HG02973 (cell line): ENCODE data around the gene CSF2.

Source experiments
- ATAC-seq: cut with Tn5 transposase; IDR thresholded peaks from one replicate; pipeline ENCODE4 v1.9.1; 2021; ENCODE audit warnings: moderate library complexity; ENCODE audit not compliant: unreplicated experiment

Gene CSF2

GRCh38 chr5:132073231-132074013 is at the start of gene CSF2:
Gene CSF2, plus strand, starts transcription at chr5:132073789. Its CDS starts 35 bp downstream, at chr5:132073824.
- no peak for ATAC-seq

DNA sequence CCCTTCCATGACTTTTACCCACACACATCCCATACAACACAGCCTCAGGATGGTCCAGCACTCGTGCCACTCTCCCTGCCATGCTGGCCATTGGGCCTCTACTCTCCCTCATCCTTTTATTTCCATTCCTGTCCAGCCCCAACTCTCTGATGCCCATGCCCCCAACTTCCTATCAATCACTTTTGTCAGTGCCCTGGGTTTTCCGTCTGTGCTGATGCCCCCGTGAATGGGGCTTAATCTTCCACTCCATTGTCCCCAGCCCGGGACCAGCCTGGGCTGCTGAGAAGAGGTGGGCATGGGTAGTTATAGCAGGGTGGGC is 49.5 kb upstream of the CSF2 start:
- ATAC-seq: no peak

DNA sequence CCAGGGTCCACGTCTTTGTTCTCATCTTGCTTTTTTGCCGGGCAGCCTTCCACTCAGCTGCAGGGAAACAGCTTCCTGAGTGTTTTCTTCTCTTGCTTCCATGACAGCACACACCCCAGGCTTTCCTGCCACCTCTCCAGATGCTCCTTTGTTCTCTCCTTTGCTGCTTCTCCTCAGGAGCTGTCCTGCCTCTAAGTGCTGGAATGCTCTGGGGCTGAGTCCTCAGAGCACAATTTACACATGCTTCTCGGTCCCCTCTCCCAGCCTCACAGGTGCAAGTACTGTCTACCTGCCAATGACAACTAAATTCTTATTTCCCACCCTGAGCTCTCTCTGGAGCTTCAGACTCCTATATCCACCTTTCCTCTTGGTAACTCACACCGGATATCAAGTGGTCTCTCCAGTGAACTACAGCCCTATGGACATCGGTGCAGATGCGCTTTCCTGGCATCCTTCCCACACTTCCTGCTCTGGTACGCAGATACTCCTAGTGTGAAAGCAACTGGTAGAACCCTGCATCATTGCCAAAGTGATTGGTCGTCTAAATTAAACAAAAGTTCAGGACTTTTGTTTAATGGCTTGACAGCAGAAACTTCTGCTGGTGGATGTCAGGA is 48.7 kb upstream of the CSF2 start:
- no peak for ATAC-seq

DNA sequence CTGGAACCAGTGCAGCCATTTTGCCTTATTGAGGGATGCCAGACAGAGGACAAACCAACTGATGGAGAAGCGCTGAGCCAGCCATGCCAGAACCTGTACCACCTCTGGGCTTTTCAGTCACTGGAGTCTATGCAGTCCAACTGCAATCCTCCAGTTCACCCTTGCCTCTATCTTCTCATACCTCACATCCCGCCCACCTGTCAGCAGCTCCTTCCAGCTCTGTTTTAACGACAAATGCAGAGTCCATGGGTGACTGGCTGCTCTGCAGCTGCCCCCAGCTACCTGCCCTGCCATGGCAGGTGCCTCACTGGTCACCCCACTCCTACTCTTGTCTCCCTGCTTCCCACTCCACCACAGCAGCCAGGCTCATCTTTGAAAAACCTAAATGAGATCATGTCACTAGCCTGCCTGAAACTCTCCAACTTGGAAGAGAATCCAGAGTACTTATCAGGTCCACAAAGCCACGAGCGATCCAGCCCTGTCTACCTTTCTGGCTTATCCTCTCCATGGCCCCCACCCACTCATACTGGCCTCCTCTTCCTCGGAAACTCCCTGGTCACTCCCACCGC is 48.1 kb upstream of the CSF2 start:
- ATAC-seq: no peak

- ATAC-seq: no peak
Observed at GRCh38 chr5:132026516-132027008, 47.0 kb upstream of the CSF2 start.

GRCh38 chr5:132027027-132027426 is 46.6 kb upstream of the CSF2 start:
- peak; percentile 46 for ATAC-seq

GRCh38 chr5:132029609-132030330 is 43.8 kb upstream of the CSF2 start:
- no peak for ATAC-seq

DNA sequence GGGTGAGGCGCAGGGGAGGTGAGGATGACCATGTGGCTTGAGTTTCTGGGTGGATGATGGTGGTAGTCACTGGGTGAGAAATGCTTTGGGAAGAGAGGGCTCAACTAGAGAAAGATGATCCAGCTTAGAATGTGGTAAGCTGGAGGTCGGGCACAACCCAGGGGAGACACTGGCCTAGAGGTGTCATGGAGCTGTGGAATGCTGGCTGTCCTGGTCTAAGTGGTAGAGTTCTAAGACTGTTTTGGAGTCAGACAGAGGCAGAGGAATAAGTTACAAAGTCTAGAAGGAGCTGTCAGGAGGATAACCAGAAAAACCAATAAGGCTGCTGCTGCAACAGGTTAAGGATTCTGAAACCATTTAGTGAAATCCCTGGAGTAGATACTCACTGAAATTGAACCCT is 43.0 kb upstream of the CSF2 start:
- no peak for ATAC-seq

DNA sequence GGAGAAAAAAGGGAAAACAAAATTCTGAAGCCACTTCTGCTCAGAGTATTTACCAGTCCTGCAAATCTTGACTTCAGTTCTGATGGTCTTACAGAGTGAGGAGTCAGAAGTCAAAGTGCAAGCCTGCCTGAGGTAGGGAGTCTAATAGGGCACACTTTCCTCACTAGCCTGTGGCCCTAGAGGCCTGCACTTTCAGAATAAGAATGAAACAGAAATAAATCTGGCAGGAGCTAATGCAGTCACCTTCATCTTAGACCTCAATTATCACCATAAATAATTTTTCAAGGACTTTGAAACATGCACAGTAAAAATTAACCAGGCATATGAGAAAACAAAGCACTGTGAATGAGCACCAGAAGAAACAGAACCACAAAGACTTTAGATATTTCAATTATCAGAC is 41.4 kb upstream of the CSF2 start:
- ATAC-seq: no peak

GRCh38 chr5:132033122-132033521 is 40.5 kb upstream of the CSF2 start:
- no peak for ATAC-seq

DNA sequence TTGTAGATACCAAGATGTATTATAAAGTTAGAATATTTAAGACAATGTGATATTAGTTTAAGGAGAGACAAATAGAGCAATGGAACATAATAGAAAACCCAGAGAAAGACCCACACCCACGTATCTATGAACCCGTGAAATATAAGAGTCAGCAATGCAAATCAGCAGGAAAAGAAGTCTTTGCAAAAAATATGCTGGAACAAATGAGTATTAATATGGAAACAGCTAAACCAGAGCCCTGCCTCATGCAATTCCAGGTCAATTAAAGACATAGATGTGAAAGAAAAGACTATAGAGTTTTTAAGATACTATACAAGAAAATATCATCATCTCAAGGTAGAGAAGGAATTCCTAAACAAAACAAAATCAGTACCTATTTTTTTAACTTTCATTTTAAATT is 36.2 kb upstream of the CSF2 start:
- no peak for ATAC-seq

- ATAC-seq: no peak
Observed at GRCh38 chr5:132044207-132044606, 29.4 kb upstream of the CSF2 start.

- ATAC-seq: no peak
Observed at GRCh38 chr5:132046880-132047299, 26.7 kb upstream of the CSF2 start.

DNA sequence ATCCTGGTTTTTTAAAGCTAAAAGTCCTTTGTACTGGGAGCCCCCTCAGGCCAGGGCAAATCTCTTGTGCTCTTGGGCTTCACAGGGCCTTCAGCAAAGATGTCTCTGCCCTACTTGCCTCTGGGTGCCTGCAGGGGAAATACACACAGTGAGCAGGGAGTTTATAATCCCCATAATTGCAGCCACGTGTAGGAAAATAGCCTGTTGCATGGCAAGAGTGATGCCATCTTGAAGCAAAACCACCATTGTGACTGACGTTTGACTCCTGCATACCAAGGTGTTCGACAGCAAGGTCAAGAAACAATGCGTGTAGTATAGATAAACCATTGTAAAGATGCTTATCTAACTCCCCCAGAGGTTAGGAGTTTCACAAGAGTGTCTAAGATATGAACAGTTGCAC is 24.5 kb upstream of the CSF2 start:
- ATAC-seq: no peak

DNA sequence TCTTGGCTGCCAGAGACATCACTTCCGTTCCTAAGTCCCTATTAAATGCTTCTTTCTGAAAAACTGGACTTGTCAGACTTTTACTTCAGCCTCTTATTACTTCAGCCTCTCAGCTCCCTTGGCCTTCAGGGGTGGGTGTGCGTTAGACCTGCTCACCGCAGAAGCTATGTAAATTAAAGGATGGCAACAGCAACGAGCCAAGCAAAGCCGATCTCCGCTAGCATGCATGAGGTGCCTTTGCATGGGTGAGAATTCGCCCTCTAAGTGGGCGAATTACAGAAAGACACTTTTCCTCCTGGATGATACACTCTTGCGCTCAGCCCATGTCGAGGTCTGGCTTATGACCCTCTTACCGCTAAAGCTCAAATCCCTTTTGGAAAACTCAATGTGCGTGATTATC is 24.0 kb upstream of the CSF2 start:
- ATAC-seq: no peak

- ATAC-seq: no peak
Observed at GRCh38 chr5:132050136-132050535, 23.5 kb upstream of the CSF2 start.

DNA sequence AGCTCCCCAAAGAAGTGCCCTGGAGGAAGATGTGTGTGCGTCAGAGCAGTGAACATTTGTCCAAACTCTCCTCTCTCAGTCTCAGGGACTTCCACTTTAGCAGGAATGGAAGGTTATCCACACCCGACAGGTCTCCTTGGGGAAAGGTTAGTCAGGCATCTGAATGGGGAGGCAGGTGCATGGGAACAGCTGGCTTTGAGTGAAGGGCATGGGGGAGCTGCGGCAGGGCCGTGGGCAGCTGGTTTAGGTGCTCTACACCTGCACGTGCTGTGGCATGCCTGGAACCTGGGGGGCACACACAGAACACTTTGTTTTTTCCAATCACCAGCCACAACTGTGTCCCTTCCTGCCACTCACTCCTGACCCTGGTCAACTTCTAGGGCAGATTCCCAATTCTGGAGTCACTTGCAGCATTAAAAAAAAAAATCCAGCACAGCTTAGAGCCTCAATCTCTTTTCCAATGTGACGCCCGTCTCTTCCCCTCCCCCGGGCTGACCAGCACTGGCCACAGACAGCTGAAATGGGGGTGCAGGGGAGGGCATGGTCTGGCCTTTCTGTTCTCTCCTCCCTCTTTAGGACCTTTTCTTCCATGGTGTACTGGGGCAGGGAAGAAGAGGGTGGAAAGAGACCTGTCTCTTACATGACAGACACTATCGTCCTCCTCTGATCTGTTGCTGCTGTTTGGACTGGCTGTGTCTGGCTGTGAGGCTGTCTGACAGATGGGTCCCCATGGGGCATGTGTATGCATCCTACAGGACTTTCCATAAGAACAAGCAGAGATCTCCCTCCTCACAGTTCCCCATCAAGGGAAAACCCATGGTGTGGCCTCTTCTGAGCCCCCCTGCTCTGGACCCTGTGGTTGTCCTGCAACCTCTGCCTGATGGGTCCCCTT is 22.7 kb upstream of the CSF2 start:
- no peak for ATAC-seq

DNA sequence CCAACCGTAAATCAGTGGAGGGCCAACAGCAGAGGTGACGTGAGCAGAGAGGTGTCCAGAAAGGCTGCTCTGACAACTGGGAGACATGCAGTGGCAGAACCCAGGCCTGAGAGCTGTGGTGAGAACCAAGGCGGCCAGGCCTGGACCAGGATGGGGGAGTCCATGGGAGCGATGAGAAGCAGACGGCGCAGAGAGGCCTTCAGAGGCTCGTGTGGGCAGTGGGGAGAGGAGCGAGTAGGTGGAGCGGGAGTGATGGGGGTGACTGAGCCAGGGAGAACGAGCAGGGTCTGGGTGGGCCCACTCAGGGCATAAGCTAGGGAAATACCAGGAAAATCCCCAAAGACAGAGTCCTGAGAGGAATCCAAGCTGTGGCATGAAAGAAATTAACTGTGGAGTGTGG is 21.1 kb upstream of the CSF2 start:
- no peak for ATAC-seq

DNA sequence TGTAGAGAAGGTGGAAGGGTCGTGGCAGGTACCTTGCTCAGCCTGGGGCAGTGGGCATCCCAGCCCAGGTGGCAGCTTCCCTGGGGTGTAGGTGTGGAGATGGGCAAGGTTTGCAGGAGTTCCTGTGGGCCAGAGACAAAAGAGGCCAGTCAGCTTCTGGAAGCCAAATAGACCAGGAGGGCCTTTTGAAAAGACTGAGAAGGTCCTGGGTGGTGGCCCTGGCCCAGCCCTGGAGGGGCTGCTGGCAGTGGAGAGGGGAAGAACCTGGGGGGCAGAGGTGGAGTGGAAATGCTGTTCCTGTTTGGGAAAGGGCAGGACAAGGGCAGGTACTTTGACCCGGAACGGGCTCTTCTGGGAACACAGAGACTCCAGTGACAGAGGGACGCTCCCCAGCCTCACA is 20.1 kb upstream of the CSF2 start:
- no peak for ATAC-seq

- no peak for ATAC-seq
Observed at GRCh38 chr5:132054031-132054696, 19.4 kb upstream of the CSF2 start.
